NCI-H774 (cell line): Measurements from ENCODE around the gene ZBTB25.

ENCODE experiments used
- DNase-seq: peaks from one replicate; lab custom pipeline; 2025; lab: John Stamatoyannopoulos, UW

The ZBTB25 gene

GRCh38 chr14:64439141-64439540 lies 64.5 kb downstream of the ZBTB25 start:
- DNase-seq: no peak

GRCh38 chr14:64438181-64438841 lies 65.3 kb downstream of the ZBTB25 start:
- DNase-seq: no peak

- no peak for DNase-seq
These were observed 69.1 kb downstream of the ZBTB25 start for GRCh38 chr14:64434528-64434927.

GRCh38 chr14:64423987-64424386 lies 79.7 kb downstream of the ZBTB25 start:
- DNase-seq: no peak

GRCh38 chr14:64422756-64423155 lies 80.9 kb downstream of the ZBTB25 start:
- no peak for DNase-seq

- no peak for DNase-seq
These were observed 81.6 kb downstream of the ZBTB25 start for GRCh38 chr14:64422005-64422404.

GRCh38 chr14:64421166-64421565 lies 82.5 kb downstream of the ZBTB25 start:
- no peak for DNase-seq

GRCh38 chr14:64419003-64419402 lies 84.6 kb downstream of the ZBTB25 start:
- no peak for DNase-seq

- DNase-seq: no peak
These were observed 85.9 kb downstream of the ZBTB25 start for GRCh38 chr14:64417771-64418125.

GRCh38 chr14:64417055-64417770 lies 86.4 kb downstream of the ZBTB25 start:
- no peak for DNase-seq

GRCh38 chr14:64416348-64416932 lies 87.2 kb downstream of the ZBTB25 start:
- no peak for DNase-seq

- no peak for DNase-seq
These were observed 91.4 kb downstream of the ZBTB25 start for GRCh38 chr14:64412237-64412636.

- no peak for DNase-seq
These were observed 92.6 kb downstream of the ZBTB25 start for GRCh38 chr14:64411001-64411400.

- no peak for DNase-seq
These were observed 93.4 kb downstream of the ZBTB25 start for GRCh38 chr14:64410084-64410774.

GRCh38 chr14:64409126-64409920 lies 94.3 kb downstream of the ZBTB25 start:
- DNase-seq: no peak

- no peak for DNase-seq
These were observed 96.3 kb downstream of the ZBTB25 start for GRCh38 chr14:64407329-64407728.

GRCh38 chr14:64405295-64405694 lies 98.3 kb downstream of the ZBTB25 start:
- no peak for DNase-seq

GRCh38 chr14:64401949-64402348 lies 101.7 kb downstream of the ZBTB25 start:
- no peak for DNase-seq

- no peak for DNase-seq
These were observed 102.7 kb downstream of the ZBTB25 start for GRCh38 chr14:64400829-64401459.
